Measurements from ENCODE around the gene RAB3IL1. TPM values are rescaled to one million over a fixed set of nuclear protein-coding genes. Genes with fewer than 3 reads are reported as not detected.

The RAB3IL1 gene
- total and polyA plus RNA-seq, 8 donors: 9.3 to 15.4 (median 11.1) TPM

GRCh38 chr11:61905067-61905696, 12.2 kb downstream of the RAB3IL1 start:
- DNase-seq (no peak), ATAC-seq (no peak)
- Histone ChIP-seq H3K9me3 (no peaks in the 10 kb centered on the region), H3K4me3 (no peak overlapping the region), H3K27ac (no peak overlapping the region), H3K36me3 (peaks cover 0 to 15% of the 10 kb centered on the region in 2 donors), H3K4me1 (peaks cover 8 to 9% of the 10 kb centered on the region in 2 donors), H3K27me3 (no peaks in the 10 kb centered on the region)
- TF ChIP-seq CTCF (IDR thresholded peaks at IDR 0.05): no peak
- intact Hi-C loops (cut with DNase I): no loop called here

DNA sequence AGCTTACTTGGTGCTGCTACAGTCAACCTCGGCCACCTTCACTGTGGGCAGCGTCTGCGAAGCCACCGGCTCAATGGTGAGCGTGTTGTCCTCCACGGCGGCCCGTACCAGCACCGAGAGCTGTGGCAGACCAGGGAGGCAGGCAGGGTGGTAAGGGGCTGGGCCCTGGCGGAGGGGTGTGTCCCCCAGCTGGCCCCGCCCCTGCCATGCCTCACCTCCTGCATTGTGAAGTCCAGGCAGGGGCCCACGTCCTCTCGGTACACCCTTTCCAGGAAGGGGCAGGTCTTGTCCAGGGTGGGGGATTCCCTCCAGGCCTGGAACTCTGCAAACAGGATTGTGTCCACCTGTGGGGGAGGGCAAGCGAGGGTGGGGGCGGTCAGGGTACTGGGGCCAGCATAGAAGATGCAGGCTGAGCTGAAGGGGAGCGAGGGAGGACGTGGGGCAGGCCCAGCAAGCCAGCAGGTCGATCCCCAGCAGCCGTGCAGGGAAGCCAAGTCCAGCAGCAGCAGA, 12.8 kb downstream of the RAB3IL1 start:
- H3K27me3 ChIP-seq: no peaks in the 10 kb centered on the region
- H3K4me3 ChIP-seq: no peak overlapping the region
- no peak for TF ChIP-seq CTCF (IDR thresholded peaks at IDR 0.05)
- H3K27ac ChIP-seq: no peak overlapping the region
- H3K9me3 ChIP-seq: no peaks in the 10 kb centered on the region
- H3K36me3 ChIP-seq: peaks cover 0 to 15% of the 10 kb centered on the region in 2 donors
- peak; percentile 86 for ATAC-seq
- peaks cover 8 to 9% of the 10 kb centered on the region in 2 donors for H3K4me1 ChIP-seq
- intact Hi-C loops (cut with DNase I): no loop called here
- peak in 2 of 4 donors; percentile 48 to 85 for DNase-seq

DNA sequence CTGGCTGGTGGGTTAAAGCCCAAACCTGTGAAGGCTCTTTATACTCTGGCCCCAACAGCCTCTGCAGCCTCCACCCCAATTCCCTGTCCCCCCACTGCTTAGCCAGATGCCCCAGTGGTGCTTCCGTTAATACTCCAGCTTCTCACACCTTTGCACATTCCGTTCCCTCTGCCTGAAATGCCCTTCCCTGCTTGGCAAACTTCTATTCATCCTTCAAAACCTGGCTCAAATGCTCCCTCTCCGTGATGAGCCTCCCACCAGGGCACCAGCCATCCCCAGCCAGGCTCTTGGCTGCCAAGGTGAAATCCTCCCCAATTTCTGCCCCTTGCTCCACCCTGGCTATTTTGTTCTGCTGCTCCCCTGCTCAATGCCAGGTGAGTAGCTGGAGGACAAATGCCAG, 13.5 kb downstream of the RAB3IL1 start:
- intact Hi-C loops (cut with DNase I): no loop called here
- Histone ChIP-seq H3K27ac (no peak overlapping the region), H3K4me3 (no peak overlapping the region), H3K9me3 (no peaks in the 10 kb centered on the region), H3K27me3 (no peaks in the 10 kb centered on the region), H3K4me1 (peaks cover 2 to 10% of the 10 kb centered on the region in 2 donors), H3K36me3 (peaks cover 0 to 15% of the 10 kb centered on the region in 2 donors)
- DNase-seq: no peak
- ATAC-seq: no peak
- no peak for TF ChIP-seq CTCF (IDR thresholded peaks at IDR 0.05)

DNA sequence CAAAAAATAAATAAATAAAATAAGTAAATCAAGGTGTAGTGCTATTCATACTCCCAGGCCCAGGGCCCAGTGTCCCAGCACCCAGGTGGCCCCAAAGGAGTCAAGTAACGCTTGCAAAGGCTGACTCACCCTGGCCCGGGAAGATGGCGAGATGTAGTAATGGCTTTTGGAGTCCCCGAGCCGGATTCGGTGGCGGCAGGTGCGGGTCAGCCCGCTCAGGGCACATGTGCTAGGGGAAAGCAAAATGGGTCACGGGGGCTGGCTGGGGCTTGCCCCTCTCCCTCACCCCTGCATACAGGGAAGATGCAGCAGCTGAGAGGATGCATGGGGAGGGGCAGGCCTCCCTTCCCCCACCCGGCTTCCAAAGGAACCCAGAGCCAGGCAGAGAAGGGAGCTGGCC, 15.1 kb downstream of the RAB3IL1 start:
- Histone ChIP-seq H3K36me3 (peaks cover 0 to 15% of the 10 kb centered on the region in 2 donors), H3K9me3 (no peaks in the 10 kb centered on the region), H3K4me1 (peaks cover 0 to 7% of the 10 kb centered on the region in 2 donors), H3K27ac (no peak overlapping the region), H3K4me3 (no peak overlapping the region), H3K27me3 (no peaks in the 10 kb centered on the region)
- ATAC-seq (no peak), DNase-seq (no peak)
- no peak for TF ChIP-seq CTCF (IDR thresholded peaks at IDR 0.05)
- intact Hi-C loops (cut with DNase I): no loop called here

DNA sequence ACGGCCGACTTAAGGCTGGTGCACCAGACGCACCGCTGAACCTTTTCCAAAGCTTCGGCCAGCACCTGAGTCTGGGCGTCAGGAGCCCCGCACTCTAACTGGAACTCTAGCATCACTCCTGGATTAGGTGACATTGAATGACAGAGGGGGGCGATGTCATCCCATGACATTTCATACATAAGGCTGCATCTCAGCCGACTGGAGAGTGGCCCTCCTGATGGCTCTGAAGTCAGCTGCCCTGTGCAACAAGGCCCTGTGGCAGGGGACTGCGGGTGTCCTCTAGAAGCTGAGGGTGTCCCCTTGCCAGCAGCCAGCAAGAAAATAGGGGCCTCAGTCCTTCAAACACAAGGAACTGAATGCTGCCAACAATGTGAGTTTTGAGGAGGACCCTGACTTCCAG, 16.0 kb downstream of the RAB3IL1 start:
- no peak overlapping the region for H3K4me3 ChIP-seq
- no peaks in the 10 kb centered on the region for H3K27me3 ChIP-seq
- H3K4me1 ChIP-seq: peaks cover 0 to 7% of the 10 kb centered on the region in 2 donors
- peaks cover 0 to 7% of the 10 kb centered on the region in 2 donors for H3K36me3 ChIP-seq
- no peak for ATAC-seq
- no peak overlapping the region for H3K27ac ChIP-seq
- no peak for DNase-seq
- intact Hi-C loops (cut with DNase I): no loop called here
- TF ChIP-seq CTCF (IDR thresholded peaks at IDR 0.05): no peak
- H3K9me3 ChIP-seq: no peaks in the 10 kb centered on the region
